PC-9 (cell line): ENCODE results near the gene RNF40.

Source experiments
- EZH2 ChIP-seq: fragments of 200-600 bp; sonication (generic); IDR thresholded peaks from 2 replicates; pipeline ENCODE4 v1.8.0; 2017; ENCODE audit warnings: antibody characterized with exemption, low read depth
- TF ChIP-seq, protein P1 (sequence below): fragments of 200-600 bp; sonication (generic); conservative IDR thresholded peaks from 2 replicates; pipeline ENCODE4 v1.6.1; 2017; ENCODE audit warnings: mixed run types, antibody characterized with exemption, mild to moderate bottlenecking, moderate library complexity

DNA sequence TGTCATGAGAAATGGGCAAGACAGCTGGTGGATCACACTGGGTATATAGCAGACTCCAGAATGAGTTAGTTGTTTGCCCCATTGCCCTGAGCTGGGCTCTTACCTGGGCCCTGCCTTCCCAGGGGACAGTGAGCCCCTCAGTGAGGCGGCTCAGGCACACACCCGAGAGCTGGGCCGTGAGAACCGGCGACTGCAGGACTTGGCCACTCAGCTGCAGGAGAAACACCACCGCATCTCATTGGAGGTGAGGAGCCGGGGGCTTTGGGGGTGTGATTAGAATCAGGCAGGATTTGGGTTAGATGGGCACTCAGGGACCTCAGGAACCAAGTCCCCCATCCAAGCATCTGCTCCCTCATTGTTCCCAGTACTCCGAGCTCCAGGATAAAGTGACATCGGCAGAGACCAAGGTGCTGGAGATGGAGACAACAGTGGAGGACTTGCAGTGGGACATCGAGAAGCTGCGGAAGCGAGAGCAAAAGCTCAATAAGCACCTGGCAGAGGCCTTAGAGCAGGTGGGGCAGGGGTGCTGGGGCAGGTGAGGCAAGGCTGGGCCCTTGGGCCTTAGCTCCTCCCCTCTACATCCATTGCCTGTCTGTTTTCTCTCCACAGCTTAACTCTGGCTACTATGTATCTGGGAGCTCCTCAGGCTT is 2.8 kb downstream of the RNF40 start:
- TF ChIP-seq, protein P1, sequence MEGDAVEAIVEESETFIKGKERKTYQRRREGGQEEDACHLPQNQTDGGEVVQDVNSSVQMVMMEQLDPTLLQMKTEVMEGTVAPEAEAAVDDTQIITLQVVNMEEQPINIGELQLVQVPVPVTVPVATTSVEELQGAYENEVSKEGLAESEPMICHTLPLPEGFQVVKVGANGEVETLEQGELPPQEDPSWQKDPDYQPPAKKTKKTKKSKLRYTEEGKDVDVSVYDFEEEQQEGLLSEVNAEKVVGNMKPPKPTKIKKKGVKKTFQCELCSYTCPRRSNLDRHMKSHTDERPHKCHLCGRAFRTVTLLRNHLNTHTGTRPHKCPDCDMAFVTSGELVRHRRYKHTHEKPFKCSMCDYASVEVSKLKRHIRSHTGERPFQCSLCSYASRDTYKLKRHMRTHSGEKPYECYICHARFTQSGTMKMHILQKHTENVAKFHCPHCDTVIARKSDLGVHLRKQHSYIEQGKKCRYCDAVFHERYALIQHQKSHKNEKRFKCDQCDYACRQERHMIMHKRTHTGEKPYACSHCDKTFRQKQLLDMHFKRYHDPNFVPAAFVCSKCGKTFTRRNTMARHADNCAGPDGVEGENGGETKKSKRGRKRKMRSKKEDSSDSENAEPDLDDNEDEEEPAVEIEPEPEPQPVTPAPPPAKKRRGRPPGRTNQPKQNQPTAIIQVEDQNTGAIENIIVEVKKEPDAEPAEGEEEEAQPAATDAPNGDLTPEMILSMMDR = no peak
- no peak for TF ChIP-seq EZH2
